ENCODE measurements around the gene GPHA2. TPM values are rescaled to one million over a fixed set of nuclear protein-coding genes. Genes with fewer than 3 reads are reported as not detected.
A peak's percentile ranks its signal among the peaks of the same experiment; 100 is the strongest.

Gene GPHA2
- total RNA-seq, 4 donors from 2014 or later, result not detected

DNA sequence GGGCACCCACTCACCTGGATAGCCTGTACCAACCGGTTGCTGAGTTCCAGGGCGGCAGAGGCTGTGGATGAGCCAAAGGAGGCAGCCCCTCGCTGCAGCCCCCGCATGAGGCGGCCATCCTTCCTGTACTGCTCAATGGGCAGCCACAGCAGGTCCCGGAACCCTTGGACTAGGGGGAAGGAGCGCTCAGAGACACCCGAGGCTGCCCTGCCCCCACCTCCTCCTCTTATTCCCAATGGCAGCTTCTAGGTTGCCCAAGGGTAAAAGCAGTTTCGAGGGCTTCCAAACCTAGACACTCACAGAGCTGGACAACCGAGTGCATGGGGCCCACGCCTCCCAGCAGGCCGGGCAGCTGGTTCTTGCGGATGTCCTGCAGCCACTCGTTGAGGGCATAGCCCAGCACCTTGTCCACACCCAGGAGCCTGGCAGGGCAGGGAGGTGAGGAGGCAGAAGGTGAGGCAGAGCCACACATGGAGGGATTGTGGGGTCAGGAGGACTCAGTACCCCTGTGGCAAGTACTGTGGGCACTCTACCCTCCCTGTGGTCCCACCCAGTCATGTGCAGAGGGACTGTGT, 39.2 kb downstream of the GPHA2 start:
- Histone ChIP-seq H3K36me3 (peaks cover 0 to 69% (median 0%) of the 10 kb centered on the region in 3 donors), H3K4me3 (no peak overlapping the region), H3K27me3 (no peaks in the 10 kb centered on the region), H3K4me1 (peaks cover 0 to 12% (median 0%) of the 10 kb centered on the region in 4 donors), H3K27ac (no peak overlapping the region), H3K9me3 (no peaks in the 10 kb centered on the region)
- DNase-seq, result no peak
- TF ChIP-seq, protein P1, sequence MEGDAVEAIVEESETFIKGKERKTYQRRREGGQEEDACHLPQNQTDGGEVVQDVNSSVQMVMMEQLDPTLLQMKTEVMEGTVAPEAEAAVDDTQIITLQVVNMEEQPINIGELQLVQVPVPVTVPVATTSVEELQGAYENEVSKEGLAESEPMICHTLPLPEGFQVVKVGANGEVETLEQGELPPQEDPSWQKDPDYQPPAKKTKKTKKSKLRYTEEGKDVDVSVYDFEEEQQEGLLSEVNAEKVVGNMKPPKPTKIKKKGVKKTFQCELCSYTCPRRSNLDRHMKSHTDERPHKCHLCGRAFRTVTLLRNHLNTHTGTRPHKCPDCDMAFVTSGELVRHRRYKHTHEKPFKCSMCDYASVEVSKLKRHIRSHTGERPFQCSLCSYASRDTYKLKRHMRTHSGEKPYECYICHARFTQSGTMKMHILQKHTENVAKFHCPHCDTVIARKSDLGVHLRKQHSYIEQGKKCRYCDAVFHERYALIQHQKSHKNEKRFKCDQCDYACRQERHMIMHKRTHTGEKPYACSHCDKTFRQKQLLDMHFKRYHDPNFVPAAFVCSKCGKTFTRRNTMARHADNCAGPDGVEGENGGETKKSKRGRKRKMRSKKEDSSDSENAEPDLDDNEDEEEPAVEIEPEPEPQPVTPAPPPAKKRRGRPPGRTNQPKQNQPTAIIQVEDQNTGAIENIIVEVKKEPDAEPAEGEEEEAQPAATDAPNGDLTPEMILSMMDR (IDR thresholded peaks at IDR 0.05), result no peak
- no peak for TF ChIP-seq POLR2A (IDR thresholded peaks at IDR 0.05)

DNA sequence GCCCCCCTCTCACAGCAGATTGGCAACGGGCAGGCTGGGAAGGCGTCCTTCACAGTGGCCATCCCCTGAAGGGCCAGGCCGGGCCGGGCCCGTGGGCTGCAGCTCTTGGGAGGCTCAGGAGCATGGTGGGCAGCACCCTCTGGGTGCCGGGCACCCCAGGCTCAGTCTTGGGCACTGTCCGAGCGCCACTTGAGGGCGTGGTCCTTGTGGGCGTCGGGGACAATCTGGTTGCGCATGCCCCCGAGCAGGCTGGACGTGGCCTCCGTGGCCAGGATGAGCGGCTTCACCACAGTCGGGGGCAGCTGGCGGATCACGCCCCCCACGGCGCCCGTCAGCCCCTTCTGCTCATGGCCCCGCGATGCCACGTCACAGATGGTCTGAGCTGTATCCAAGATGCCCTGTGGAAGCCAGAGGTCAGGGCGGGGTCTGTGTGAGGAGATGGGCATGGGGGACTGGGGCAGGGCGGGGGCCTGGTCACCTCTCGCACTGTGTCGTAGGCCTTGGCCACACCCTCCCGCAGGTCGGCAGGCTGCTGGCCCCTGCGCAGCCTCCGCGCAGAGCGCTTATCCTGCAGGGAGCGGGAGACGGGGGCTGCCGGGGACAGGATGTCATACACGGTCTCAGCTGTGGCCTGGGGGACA, 40.8 kb downstream of the GPHA2 start:
- peaks cover 0 to 12% (median 0%) of the 10 kb centered on the region in 4 donors for H3K4me1 ChIP-seq
- H3K9me3 ChIP-seq, result no peaks in the 10 kb centered on the region
- DNase-seq, result no peak
- peaks cover 0 to 68% (median 0%) of the 10 kb centered on the region in 3 donors for H3K36me3 ChIP-seq
- no peak overlapping the region for H3K4me3 ChIP-seq
- H3K27ac ChIP-seq, result peak overlapping the region in 3 of 4 donors; percentile 84 to 100 (median 97)
- no peaks in the 10 kb centered on the region for H3K27me3 ChIP-seq
- no peak for TF ChIP-seq POLR2A (IDR thresholded peaks at IDR 0.05)
- TF ChIP-seq, protein P1 (IDR thresholded peaks at IDR 0.05), result no peak

DNA sequence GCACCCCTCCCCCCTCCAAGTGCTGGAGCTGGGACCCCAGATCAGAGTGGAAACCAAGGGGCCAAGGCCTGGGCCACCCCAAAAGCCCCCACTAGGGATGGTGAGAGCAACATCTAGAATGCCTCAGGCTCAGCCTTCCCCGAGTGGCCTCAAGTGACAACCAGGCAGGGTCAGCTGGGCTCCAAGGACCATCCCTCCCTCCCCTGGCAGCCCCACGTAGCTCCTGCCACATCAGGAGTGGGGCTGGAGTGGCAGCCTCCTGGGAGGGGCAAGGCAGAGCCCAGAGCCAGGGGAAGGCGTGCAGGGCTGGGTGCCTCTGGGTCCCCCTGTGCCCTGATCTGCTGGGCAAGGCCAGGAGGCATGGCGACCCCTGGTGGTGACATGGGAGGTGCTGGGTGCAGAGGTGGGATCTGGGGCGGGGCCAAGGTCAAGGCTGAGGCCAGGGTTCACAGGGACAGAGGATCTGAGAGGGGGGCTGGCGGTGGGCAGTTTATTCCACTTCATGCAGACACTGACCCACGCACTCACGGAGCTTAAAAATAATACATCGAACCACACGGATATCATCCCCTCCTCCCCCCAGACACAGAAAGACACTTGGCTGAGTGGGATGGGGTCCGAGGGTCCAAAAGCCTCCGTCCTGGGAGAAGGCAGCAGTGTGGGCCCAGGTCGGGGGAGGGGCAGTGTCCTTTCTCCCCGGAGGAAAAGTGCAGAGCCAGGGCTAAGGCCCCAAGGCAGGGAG, 41.5 kb downstream of the GPHA2 start:
- peaks cover 0 to 61% (median 0%) of the 10 kb centered on the region in 3 donors for H3K36me3 ChIP-seq
- DNase-seq, result peak; percentile 94 to 97 (median 95)
- TF ChIP-seq POLR2A (IDR thresholded peaks at IDR 0.05), result peak; percentile 72 to 77
- TF ChIP-seq, protein P1 (IDR thresholded peaks at IDR 0.05), result peak; percentile 90 to 98 (median 96)
- H3K27me3 ChIP-seq, result no peaks in the 10 kb centered on the region
- H3K4me1 ChIP-seq, result peaks cover 0 to 12% (median 0%) of the 10 kb centered on the region in 4 donors
- peak overlapping the region; percentile 32 to 100 (median 90) for H3K27ac ChIP-seq
- H3K4me3 ChIP-seq, result peak overlapping the region in 3 of 4 donors; percentile 45 to 85 (median 61)
- no peaks in the 10 kb centered on the region for H3K9me3 ChIP-seq

DNA sequence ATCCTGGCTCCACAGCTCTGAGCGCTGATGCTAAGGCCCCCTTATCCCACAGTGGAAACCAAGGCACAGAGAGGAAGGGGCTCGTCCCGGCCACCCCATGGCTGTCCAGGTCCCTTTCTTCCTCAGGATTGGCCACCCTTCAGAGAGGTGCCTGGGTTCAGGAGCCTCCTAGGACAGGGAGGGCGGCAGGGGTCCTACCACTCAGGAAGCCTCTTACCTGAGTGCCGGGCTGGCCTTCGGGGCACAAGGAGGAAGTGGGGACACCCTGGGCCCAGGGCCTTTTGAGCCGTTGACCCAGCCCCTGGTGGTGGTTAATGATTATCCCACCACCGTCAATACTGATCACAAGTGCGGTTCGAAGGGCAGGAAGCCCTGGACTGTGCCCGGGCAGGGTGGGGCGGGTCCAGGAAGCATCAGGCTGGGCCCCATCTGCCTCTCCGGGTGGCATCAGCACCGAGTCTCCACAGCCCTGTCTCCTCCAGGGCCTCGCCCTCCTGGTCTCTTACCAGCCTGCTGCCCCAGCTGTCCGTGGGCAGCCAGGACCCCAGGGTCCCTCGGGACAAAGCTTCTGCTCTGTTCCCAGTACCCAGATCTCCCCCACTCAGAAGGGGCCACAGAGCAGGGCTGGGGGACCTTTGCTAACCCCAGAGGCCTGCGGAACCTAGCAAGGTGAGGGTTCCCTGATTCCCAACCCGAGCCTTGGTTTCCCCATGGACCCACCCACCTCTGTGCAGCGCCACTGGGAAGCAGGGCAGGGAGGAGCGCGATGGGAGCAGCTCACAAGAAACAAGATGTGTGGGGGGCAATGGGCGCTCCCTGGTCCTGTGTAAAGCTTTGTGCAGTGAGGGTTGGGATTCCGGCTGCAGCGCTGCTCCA, 42.3 kb downstream of the GPHA2 start:
- Histone ChIP-seq H3K36me3 (peaks cover 0 to 53% (median 0%) of the 10 kb centered on the region in 3 donors), H3K9me3 (no peaks in the 10 kb centered on the region), H3K4me3 (peak overlapping the region in 3 of 4 donors; percentile 45 to 85 (median 61)), H3K27ac (peak overlapping the region; percentile 35 to 100 (median 90)), H3K4me1 (peaks cover 0 to 16% (median 1%) of the 10 kb centered on the region in 4 donors), H3K27me3 (no peaks in the 10 kb centered on the region)
- peak; percentile 99 for TF ChIP-seq POLR2A (IDR thresholded peaks at IDR 0.05)
- TF ChIP-seq, protein P1 (IDR thresholded peaks at IDR 0.05), result peak in 3 of 6 experiments; percentile 63 to 70 (median 67)
- DNase-seq, result peak in 2 of 3 donors; percentile 93 to 94

DNA sequence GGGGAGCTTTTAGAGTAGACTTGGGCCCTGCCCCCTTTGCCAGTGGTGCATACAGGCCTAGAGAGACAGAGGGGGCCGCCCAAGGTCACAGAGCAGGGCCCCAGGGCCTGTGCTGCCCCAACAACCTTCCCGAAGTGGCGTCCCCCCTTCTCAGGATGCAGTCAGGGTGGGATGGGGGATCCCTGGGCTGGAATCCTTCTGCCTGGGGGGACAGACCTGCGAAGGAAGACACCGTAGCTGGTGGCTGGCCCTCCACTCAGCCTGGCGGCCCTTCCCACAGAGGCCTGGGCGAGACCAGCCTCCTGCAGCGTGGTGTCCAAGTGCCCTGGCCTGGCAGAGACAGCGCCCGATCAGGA, 42.9 kb downstream of the GPHA2 start:
- Histone ChIP-seq H3K27me3 (no peaks in the 10 kb centered on the region), H3K4me1 (peaks cover 3 to 20% (median 6%) of the 10 kb centered on the region in 4 donors), H3K4me3 (peak overlapping the region in 3 of 4 donors; percentile 45 to 85 (median 61)), H3K9me3 (no peaks in the 10 kb centered on the region), H3K36me3 (peaks cover 0 to 47% (median 0%) of the 10 kb centered on the region in 3 donors), H3K27ac (peak overlapping the region; percentile 35 to 100 (median 90))
- TF ChIP-seq POLR2A (IDR thresholded peaks at IDR 0.05), result no peak
- TF ChIP-seq, protein P1 (IDR thresholded peaks at IDR 0.05), result no peak
- no peak for DNase-seq
